H1 (cell line): ENCODE data around the gene MYO16.

ENCODE experiments used
- CHD1 ChIP-seq: IDR thresholded peaks from 2 replicates; pipeline ENCODE4 v1.6.1; 2012; ENCODE audit warnings: low read depth, low read length, improper control_type of control experiment
- CTCF ChIP-seq, 3 experiments: IDR thresholded peaks; 1 replicate in 2 of 3; 2 replicates in 1 of 3; pipeline versions ENCODE4 v1.5.1 to v1.6.1; 2011; ENCODE audit warnings: low read length in 3 of 3, mild to moderate bottlenecking in 3 of 3, inconsistent platforms in 2 of 3, low read depth in 1 of 3, moderate library complexity in 1 of 3; ENCODE audit not compliant: insufficient read depth in 1 of 3; ENCODE audit errors: control extremely low read depth in 1 of 3
- EP300 ChIP-seq, 2 experiments: IDR thresholded peaks; 1 replicate in 1 of 2; 2 replicates in 1 of 2; pipeline ENCODE4 v1.6.1; 2011 to 2012; ENCODE audit warnings: low read depth in 2 of 2, low read length in 2 of 2, mild to moderate bottlenecking in 2 of 2, borderline replicate concordance in 1 of 2, inconsistent platforms in 1 of 2, moderate library complexity in 1 of 2
- EZH2 ChIP-seq: fragments of 200-600 bp; sonication (generic); IDR thresholded peaks from 2 replicates; pipeline ENCODE4 v1.7.1; 2012; ENCODE audit warnings: low read depth, mild to moderate bottlenecking, moderate library complexity, low read length, inconsistent platforms; ENCODE audit not compliant: severe bottlenecking
- JUN ChIP-seq: IDR thresholded peaks from 2 replicates; pipeline ENCODE4 v1.6.1; 2011; ENCODE audit warnings: low read depth, mild to moderate bottlenecking, improper control_type of control experiment, low read length
- POLR2A ChIP-seq, 2 experiments: IDR thresholded peaks; 1 replicate in 1 of 2; 2 replicates in 1 of 2; pipeline ENCODE4 v1.6.1; 2011; ENCODE audit warnings: low read depth in 2 of 2, low read length in 2 of 2, mild to moderate bottlenecking in 2 of 2; ENCODE audit errors: control extremely low read depth in 1 of 2
- POLR2AphosphoS5 ChIP-seq: IDR thresholded peaks from 2 replicates; pipeline ENCODE4 v1.6.1; 2011; ENCODE audit warnings: low read depth, low read length
- RAD21 ChIP-seq, 2 experiments: IDR thresholded peaks in 1 of 2; conservative IDR thresholded peaks in 1 of 2; 2 replicates each; pipeline ENCODE4 v1.6.1; 2011; ENCODE audit warnings: low read depth in 2 of 2, low read length in 2 of 2, improper control_type of control experiment in 1 of 2, inconsistent platforms in 1 of 2, mild to moderate bottlenecking in 1 of 2, moderate library complexity in 1 of 2
- SUZ12 ChIP-seq: fragments of 200-600 bp; sonication (generic); IDR thresholded peaks from 2 replicates; pipeline ENCODE4 v1.6.1; 2012; ENCODE audit warnings: mild to moderate bottlenecking, inconsistent platforms, low read length, moderate library complexity, mixed read lengths
- TAF1 ChIP-seq: IDR thresholded peaks from 2 replicates; pipeline ENCODE4 v1.6.1; 2011; ENCODE audit warnings: mild to moderate bottlenecking, low read depth, low read length
- YY1 ChIP-seq: IDR thresholded peaks from 2 replicates; pipeline ENCODE4 v1.6.1; 2011; ENCODE audit warnings: low read depth, mild to moderate bottlenecking, low read length
- ZNF274 ChIP-seq: IDR thresholded peaks from 2 replicates; pipeline ENCODE4 v1.7.0; 2012; ENCODE audit warnings: low read length, borderline replicate concordance; ENCODE audit errors: extremely low read depth

- no peak for TF ChIP-seq CTCF (IDR thresholded peaks at IDR 0.05; ENCODE audit: control extremely low read depth in 1 of 3, insufficient read depth in 1 of 3, low read depth in 1 of 3, low read length in 3 of 3)
- TF ChIP-seq EP300 (IDR thresholded peaks at IDR 0.05; ENCODE audit: borderline replicate concordance in 1 of 2, low read depth in 2 of 2, low read length in 2 of 2): no peak
- no peak for TF ChIP-seq JUN
- TF ChIP-seq EZH2: no peak
- TF ChIP-seq POLR2AphosphoS5: no peak
- TF ChIP-seq CHD1: no peak
- no peak for TF ChIP-seq TAF1
- no peak for TF ChIP-seq RAD21 (IDR thresholded peaks at IDR 0.05 in 1 of 2, conservative IDR thresholded peaks at IDR 0.05 in 1 of 2; ENCODE audit: low read depth in 2 of 2, low read length in 2 of 2)
- no peak for TF ChIP-seq POLR2A (IDR thresholded peaks at IDR 0.05; ENCODE audit: control extremely low read depth in 1 of 2, low read depth in 2 of 2, low read length in 2 of 2)
- no peak for TF ChIP-seq ZNF274
- TF ChIP-seq SUZ12: no peak
- no peak for TF ChIP-seq YY1
These were observed 358.5 kb downstream of the MYO16 start for GRCh38 chr13:108987944-108988343.
